NCI-H187 treated with DMSO at 0.1 percent for 48 hours (cell line): ENCODE data around the gene LITAF.
A peak's percentile ranks its signal among the peaks of the same experiment; 100 is the strongest.
"Not testable (repeated sequence)": the region's sequence is repeated elsewhere in the genome, so short reads cannot be mapped to it uniquely, and the experiment has no call there.

Source experiments
- DNase-seq: peaks from one replicate; lab custom pipeline; 2025; lab: John Stamatoyannopoulos, UW

Gene LITAF

DNA sequence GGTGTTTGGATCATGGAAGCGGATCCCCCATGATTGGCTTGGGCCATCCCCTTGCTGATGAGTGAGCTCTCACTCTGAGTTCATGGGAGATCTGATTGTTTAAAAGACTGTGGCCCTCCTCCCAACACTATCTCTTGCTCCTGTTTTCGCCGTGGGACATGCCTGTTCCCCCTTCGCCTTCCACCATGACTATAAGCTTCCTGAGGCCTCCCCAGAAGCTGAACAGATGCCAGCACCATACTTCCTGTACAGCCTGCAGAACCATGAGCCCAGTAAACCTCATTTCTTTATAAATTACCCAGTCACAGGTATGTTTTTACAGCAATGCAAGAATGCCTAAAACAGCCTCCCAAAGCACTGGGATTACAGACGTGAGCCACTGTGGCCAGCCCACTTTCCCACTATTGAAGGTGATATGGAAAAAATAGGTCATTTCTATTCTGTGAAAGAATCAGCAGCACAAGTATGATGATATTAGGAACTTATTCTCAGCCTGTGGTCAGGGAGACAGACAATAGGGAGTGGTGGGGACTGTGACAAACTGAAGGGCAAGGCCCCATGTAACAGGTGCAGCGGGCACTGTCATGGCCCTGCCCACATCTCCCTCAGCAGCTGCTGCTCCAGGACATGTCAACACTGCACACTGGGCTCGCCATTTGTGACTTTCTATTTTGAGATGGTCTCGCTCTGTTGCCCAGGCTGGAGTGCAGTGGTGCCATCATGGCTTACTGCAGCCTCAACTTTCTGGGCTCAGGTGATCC is 33.7 kb upstream of the LITAF start:
- no peak for DNase-seq

GRCh38 chr16:11619327-11619851 is 32.7 kb upstream of the LITAF start:
- no peak for DNase-seq

GRCh38 chr16:11618107-11618717 is 31.5 kb upstream of the LITAF start:
- DNase-seq: no peak

GRCh38 chr16:11615748-11616447 is 29.2 kb upstream of the LITAF start:
- no peak for DNase-seq

DNA sequence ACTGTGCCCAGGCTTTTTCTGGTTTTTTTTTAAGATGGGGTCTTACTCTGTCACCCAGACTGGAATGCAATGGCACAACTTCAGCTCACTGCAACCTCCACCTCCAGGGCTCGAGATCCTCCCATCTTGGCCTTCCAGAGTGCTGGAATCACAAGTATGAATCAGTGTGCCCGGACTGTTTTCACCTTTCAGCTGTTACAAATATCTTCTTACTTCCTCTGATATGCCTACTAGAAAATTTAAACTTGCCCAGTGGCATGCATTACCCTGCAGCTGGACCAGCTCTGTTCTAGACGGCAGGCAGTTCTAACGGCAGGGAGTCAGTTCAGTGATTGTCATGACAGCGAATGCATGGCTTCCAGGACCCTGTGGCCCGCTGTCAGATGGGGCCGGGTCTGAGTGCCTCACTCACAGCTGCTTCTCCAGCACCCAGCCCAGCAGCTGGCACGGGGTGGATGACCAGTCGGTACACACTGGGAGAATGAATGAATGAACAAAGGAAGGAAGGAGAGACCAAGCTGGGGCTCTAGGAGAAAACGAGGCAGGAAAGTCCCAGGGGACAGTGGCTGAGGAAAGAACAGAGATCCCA is 28.0 kb upstream of the LITAF start:
- DNase-seq: no peak

- no peak for DNase-seq
Observed at GRCh38 chr16:11613381-11614303, 26.9 kb upstream of the LITAF start.

DNA sequence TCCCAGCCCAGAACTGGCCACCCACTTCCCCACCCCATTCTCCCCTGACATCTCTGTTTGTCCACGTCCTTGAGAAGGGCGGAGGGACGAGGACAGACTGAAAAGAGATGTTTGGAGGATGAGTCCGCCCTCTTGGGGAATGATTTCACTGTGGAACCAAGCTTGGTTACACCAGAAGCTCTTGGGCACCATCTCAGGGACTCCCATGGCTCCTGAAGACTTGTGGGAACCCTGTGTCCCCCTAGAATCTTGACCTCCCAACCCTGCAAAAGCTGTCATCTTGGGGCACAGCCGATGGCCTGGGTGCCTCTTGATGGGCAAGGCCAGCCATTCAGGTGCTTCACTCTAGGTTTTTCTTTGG is 25.9 kb upstream of the LITAF start:
- no peak for DNase-seq

DNA sequence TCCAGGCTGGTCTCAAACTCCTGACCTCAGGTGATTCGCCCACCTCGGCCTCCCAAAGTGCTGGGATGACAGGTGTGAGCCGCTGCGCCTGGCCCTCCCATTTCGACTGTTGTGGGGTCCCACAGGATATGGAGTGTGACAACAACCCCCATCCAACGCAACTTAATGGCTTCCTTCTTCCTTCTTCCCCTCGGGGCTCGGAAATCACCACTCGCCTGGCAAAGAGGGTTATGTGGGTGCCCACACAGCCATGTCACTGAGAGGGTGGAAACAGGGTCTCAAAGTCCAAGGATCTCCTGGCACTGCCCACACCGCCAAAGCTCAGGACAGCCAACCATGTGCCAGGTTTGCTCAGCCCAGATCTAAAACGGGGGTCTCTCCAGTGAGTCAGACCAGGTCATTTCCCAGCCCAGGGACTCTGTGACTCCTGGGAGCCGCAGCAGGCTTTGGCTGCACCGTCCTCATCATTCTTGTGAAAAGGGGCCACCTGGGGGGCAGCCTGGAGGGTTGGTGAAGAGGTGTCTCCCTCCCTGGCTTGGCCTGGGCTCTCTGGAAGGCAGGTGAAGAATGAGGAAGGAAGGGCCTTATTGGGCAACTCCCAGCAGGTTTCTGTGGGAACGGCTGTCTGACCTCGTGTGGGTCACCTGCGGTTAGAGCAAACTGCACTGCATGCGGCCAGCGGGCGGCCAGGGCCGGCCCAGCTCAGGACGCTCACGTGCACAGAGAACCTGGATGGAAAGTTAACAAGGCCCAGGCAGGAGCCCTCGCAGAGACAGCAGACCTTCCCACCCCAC is 25.3 kb upstream of the LITAF start:
- no peak for DNase-seq

DNA sequence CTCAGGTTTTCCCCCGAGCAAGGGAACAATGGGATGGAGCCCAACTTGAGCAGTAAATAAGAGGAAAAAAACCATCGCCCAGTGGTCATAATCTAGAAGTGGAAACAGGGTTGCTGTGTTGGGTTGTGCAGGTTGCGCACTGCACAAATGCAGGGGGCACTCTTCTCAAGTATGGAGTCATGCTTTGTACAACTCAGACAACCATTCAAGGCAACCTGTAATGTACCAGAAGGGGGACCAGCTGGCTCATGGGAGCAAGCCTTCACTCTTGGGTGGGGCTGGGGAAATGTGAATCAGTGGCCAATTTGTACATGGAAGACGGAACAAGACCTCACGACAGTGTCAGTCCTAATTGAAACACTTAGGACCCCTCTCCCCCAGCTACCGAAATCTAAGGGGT is 23.9 kb upstream of the LITAF start:
- DNase-seq: no peak

DNA sequence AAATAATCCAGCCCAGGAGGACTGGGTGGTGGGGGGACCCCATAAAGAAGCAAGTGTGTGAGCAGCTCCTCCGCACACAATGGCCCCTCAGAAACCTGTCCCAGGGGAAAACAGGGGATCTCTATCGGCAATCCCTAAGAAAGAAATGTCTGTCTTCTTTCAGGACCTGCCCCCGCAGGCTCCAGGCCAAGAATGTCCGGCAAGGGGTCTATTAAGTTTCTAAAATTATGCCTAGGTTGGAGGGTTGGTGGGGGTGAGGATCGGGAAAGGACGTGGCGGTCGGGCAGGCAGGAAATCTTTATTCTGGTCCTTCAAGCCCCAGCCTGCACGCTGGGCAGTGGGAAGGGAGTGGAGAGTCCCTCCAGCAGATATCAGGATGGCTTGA is 23.4 kb upstream of the LITAF start:
- no peak for DNase-seq

DNA sequence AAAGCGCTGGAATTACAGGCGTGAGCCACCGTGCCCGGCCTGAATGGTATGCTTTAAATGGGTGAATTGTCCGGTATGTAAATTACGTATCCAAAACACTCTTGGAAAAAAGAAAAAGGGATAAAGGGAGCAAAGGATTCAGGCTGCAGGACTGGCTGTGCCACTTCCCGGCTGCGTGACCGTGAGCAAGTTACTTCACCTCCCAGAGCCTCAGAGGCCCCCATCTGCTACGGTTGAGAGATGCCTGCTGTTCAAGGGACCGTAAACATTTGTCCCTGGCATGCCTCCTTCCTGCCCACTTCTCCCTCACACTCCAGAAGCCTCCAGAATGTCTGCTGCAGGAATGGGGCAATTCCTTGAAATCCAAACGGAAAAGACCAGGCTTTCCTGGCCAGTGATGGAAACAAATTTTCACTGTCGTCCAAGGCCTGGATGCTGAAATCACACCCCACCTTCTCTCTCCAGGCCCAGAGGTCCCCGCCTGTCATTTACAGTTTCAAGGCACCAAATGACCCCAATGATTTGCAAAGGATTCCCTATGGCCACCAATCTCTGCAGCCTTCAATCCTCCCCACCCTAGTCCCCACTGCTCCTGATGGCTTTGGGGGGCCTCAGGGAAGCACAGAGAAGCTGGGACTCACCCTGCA is 22.9 kb upstream of the LITAF start:
- no peak for DNase-seq

DNA sequence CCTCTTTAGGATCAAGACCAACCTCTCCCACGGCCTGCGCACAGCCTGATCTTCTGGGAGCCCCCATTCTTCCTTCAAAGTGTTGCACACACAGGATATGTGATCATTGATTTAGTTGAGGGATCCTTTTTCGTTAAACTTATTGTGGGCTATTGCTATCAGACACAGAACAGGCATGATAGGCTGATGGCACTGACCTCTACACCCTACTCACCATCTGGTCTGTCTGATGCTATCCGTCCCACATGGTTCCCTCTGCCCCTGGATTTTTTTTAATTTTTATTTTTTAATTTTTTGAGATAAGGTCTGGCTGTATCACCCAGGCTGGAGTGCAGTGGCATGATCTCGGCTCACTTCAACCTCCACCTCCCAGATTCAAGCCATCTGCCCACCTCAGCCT is 19.2 kb upstream of the LITAF start:
- DNase-seq: no peak

GRCh38 chr16:11605564-11605886 is 18.8 kb upstream of the LITAF start:
- DNase-seq: no peak

- DNase-seq: no peak
Observed at GRCh38 chr16:11604783-11605563, 18.3 kb upstream of the LITAF start.

- DNase-seq: not testable (repeated sequence)
Observed at GRCh38 chr16:11604296-11604695, 17.6 kb upstream of the LITAF start.

- no peak for DNase-seq
Observed at GRCh38 chr16:11603331-11603750, 16.6 kb upstream of the LITAF start.

DNA sequence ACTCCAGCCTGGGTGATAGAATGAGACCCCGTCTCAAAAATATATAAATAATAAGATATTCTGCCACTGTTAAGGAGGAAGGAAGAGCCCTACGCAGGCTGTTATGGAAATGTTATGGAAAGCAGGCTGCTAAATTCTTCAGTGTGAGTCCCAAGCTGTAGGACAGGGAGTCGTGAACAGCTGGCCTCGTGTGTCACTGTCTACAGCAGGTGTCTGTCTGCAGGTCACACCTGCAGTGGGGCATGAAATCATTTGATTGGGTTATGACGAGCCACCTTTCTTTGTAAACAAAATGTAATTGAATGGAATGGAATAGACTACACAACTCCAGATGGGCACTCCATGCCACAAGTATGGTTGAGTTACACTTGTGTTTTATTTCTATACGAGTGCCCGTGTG is 15.6 kb upstream of the LITAF start:
- DNase-seq: peak; percentile 30

GRCh38 chr16:11601911-11602310 is 15.2 kb upstream of the LITAF start:
- DNase-seq: no peak

GRCh38 chr16:11601425-11601824 is 14.7 kb upstream of the LITAF start:
- DNase-seq: no peak

GRCh38 chr16:11599579-11599978 is 12.9 kb upstream of the LITAF start:
- DNase-seq: no peak
